ENCODE measurements around the gene B4GALNT1.
"Not testable (repeated sequence)": the region's sequence is repeated elsewhere in the genome, so short reads cannot be mapped to it uniquely, and the experiment has no call there.

B4GALNT1 gene

DNA sequence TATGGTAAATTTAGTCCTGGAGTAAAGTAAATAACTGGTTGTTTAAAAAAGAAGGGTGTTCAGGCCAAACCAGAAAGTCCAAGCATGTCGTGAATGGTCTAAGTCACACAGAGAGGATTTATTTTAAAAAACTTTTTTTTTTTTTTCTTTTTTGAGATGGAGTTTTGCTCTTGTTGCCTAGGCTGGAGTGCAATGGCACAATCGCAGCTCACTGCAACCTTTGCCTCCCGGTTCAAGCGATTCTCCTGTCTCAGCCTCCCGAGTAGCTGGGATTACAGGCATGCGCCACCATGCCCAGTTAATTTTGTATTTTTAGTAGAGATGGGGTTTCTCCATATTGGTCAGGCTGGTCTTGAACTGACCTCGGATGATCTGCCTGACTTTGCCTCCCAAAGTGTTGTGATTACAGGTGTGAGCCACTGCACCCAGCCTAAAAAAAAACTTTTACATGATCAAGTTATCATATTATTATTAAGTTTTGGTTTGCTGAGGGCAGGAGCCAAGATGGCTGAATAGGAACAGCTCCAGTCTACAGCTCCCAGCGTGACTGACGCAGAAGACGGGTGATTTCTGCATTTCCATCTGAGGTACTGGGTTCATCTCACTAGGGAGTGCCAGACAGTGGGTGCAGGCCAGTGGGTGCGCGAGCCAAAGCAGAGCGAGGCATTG, 13.1 kb upstream of the B4GALNT1 start:
- H2AFZ ChIP-seq (ENCODE audit: low read length); H3K4me2 ChIP-seq (ENCODE audit: insufficient read depth, low read length, poor library complexity, severe bottlenecking); H3K27me3 ChIP-seq (ENCODE audit: control insufficient read depth in 3 of 3, insufficient read depth in 3 of 3, low read depth in 1 of 3, low read length in 3 of 3); H3K9ac ChIP-seq (ENCODE audit: low read depth, low read length, poor library complexity); H3K4ac ChIP-seq (ENCODE audit: low read length); H2BK12ac ChIP-seq (ENCODE audit: low read length); H3K23ac ChIP-seq (ENCODE audit: low read depth, low read length, poor library complexity); H3K79me1 ChIP-seq (ENCODE audit: low read depth, low read length); H3K14ac ChIP-seq (ENCODE audit: low read length); H3K9me3 ChIP-seq (replicated peaks in 1 of 2; ENCODE audit: control insufficient read depth in 2 of 2, insufficient read depth in 1 of 2, low read depth in 1 of 2, low read length in 2 of 2); H4K8ac ChIP-seq (ENCODE audit: low read depth, low read length); H2AK5ac ChIP-seq (ENCODE audit: low read depth, low read length); H3K27ac ChIP-seq (replicated peaks; ENCODE audit: low read length); H2BK120ac ChIP-seq (ENCODE audit: low read depth, low read length); H2BK15ac ChIP-seq (ENCODE audit: low read length); H3K4me1 ChIP-seq (ENCODE audit: control insufficient read depth in 2 of 2, insufficient read depth in 1 of 2, low read depth in 1 of 2, low read length in 2 of 2); H3K18ac ChIP-seq (ENCODE audit: low read length); H4K91ac ChIP-seq (ENCODE audit: low read depth, low read length, poor library complexity); H3K36me3 ChIP-seq (replicated peaks in 1 of 2; ENCODE audit: control insufficient read depth in 2 of 2, insufficient read depth in 2 of 2, low read length in 2 of 2); H3K4me3 ChIP-seq (ENCODE audit: low read length in 2 of 2); H2BK5ac ChIP-seq (ENCODE audit: low read length): not testable (repeated sequence)
- peak; percentile 33 for DNase-seq (ENCODE audit: low spot score)
- WGBS, 2 donors (ENCODE audit: extremely low coverage in 2 of 2, insufficient read length in 2 of 2, insufficient replicate concordance in 1 of 2), result no CpG with 5 or more reads among the region's 13 CpGs

- Histone ChIP-seq H3K4me2 (ENCODE audit: insufficient read depth, low read length, poor library complexity, severe bottlenecking) (no peak overlapping the region), H2BK15ac (ENCODE audit: low read length) (no peak overlapping the region), H3K9ac (ENCODE audit: low read depth, low read length, poor library complexity) (no peak overlapping the region), H3K4ac (ENCODE audit: low read length) (no peak overlapping the region), H3K79me1 (ENCODE audit: low read depth, low read length) (no peaks in the 10 kb centered on the region), H3K27ac (replicated peaks; ENCODE audit: low read length) (no peak overlapping the region), H3K4me3 (ENCODE audit: low read length in 2 of 2) (no peak overlapping the region), H2AK5ac (ENCODE audit: low read depth, low read length) (no peak overlapping the region), H2BK12ac (ENCODE audit: low read length) (no peak overlapping the region), H2AFZ (ENCODE audit: low read length) (no peak overlapping the region), H3K23ac (ENCODE audit: low read depth, low read length, poor library complexity) (no peak overlapping the region), H3K4me1 (ENCODE audit: control insufficient read depth in 2 of 2, insufficient read depth in 1 of 2, low read depth in 1 of 2, low read length in 2 of 2) (no peaks in the 10 kb centered on the region), H3K9me3 (replicated peaks in 1 of 2; ENCODE audit: control insufficient read depth in 2 of 2, insufficient read depth in 1 of 2, low read depth in 1 of 2, low read length in 2 of 2) (no peaks in the 10 kb centered on the region), H4K8ac (ENCODE audit: low read depth, low read length) (no peak overlapping the region), H3K27me3 (ENCODE audit: control insufficient read depth in 3 of 3, insufficient read depth in 3 of 3, low read depth in 1 of 3, low read length in 3 of 3) (peaks cover 0 to 18% (median 0%) of the 10 kb centered on the region in 3 experiments), H2BK120ac (ENCODE audit: low read depth, low read length) (no peak overlapping the region), H3K18ac (ENCODE audit: low read length) (no peak overlapping the region), H2BK5ac (ENCODE audit: low read length) (no peak overlapping the region), H4K91ac (ENCODE audit: low read depth, low read length, poor library complexity) (no peak overlapping the region), H3K14ac (ENCODE audit: low read length) (no peak overlapping the region), H3K36me3 (replicated peaks in 1 of 2; ENCODE audit: control insufficient read depth in 2 of 2, insufficient read depth in 2 of 2, low read length in 2 of 2) (no peaks in the 10 kb centered on the region)
- no CpG with 5 or more reads among the region's 5 CpGs for WGBS, 2 donors (ENCODE audit: extremely low coverage in 2 of 2, insufficient read length in 2 of 2, insufficient replicate concordance in 1 of 2)
- DNase-seq (ENCODE audit: low spot score), result no peak
Measured at GRCh38 chr12:57641699-57642442, 8.9 kb upstream of the B4GALNT1 start.

DNA sequence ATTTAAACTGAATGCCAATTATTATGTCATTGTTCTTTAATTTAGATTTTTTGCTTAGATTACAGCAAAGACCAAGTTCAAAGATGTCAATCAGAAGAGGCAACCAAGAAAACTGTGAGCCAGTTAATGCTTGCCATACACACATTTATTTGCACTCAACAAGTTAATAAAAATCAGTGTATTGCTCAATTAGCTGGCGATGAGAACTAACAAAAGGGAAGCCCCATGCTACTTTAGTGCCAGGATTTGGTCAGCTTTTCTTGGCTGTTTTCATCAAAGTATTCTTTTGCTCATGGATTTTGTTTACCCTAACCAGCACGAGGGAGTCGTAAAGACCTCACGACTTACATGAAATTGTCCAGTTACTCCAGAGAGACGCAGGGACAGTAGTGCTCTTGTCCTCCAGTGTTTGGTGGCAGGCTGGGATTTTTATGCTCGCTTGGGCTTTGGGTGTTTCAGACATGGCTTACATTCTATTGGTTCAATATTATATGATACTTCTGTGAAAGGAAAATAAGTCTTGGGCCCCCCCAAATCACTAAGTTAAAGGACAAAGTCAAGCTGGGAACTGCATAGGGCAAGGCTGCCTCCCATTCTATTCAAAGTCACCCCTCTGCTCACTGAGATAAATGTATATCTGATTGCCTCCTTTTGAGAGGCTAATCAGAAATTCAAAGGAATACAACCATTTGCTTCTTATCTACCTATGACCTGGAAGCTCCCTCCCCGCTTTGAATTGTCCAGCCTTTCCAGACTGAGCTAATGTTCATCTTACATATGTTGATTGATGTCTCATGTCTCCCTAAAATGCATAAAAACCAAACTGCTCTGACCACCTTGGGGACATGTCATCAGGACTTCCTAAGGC, 7.4 kb upstream of the B4GALNT1 start:
- no peak overlapping the region for H4K8ac ChIP-seq (ENCODE audit: low read depth, low read length)
- H3K9ac ChIP-seq (ENCODE audit: low read depth, low read length, poor library complexity), result no peak overlapping the region
- DNase-seq (ENCODE audit: low spot score), result no peak
- WGBS, 2 donors (ENCODE audit: extremely low coverage in 2 of 2, insufficient read length in 2 of 2, insufficient replicate concordance in 1 of 2), result no CpG with 5 or more reads among the region's 7 CpGs
- no peak overlapping the region for H4K91ac ChIP-seq (ENCODE audit: low read depth, low read length, poor library complexity)
- H2BK120ac ChIP-seq (ENCODE audit: low read depth, low read length), result no peak overlapping the region
- no peak overlapping the region for H2BK15ac ChIP-seq (ENCODE audit: low read length)
- H3K9me3 ChIP-seq (replicated peaks in 1 of 2; ENCODE audit: control insufficient read depth in 2 of 2, insufficient read depth in 1 of 2, low read depth in 1 of 2, low read length in 2 of 2), result no peaks in the 10 kb centered on the region
- H3K27ac ChIP-seq (replicated peaks; ENCODE audit: low read length), result no peak overlapping the region
- no peak overlapping the region for H2BK5ac ChIP-seq (ENCODE audit: low read length)
- no peak overlapping the region for H3K4ac ChIP-seq (ENCODE audit: low read length)
- no peak overlapping the region for H2AFZ ChIP-seq (ENCODE audit: low read length)
- H2BK12ac ChIP-seq (ENCODE audit: low read length), result no peak overlapping the region
- H2AK5ac ChIP-seq (ENCODE audit: low read depth, low read length), result no peak overlapping the region
- H3K79me1 ChIP-seq (ENCODE audit: low read depth, low read length), result no peaks in the 10 kb centered on the region
- H3K23ac ChIP-seq (ENCODE audit: low read depth, low read length, poor library complexity), result no peak overlapping the region
- no peak overlapping the region for H3K4me3 ChIP-seq (ENCODE audit: low read length in 2 of 2)
- no peak overlapping the region for H3K4me2 ChIP-seq (ENCODE audit: insufficient read depth, low read length, poor library complexity, severe bottlenecking)
- no peak overlapping the region for H3K18ac ChIP-seq (ENCODE audit: low read length)
- no peak overlapping the region for H3K14ac ChIP-seq (ENCODE audit: low read length)
- H3K27me3 ChIP-seq (ENCODE audit: control insufficient read depth in 3 of 3, insufficient read depth in 3 of 3, low read depth in 1 of 3, low read length in 3 of 3), result peaks cover 0 to 18% (median 0%) of the 10 kb centered on the region in 3 experiments
- no peaks in the 10 kb centered on the region for H3K36me3 ChIP-seq (replicated peaks in 1 of 2; ENCODE audit: control insufficient read depth in 2 of 2, insufficient read depth in 2 of 2, low read length in 2 of 2)
- no peaks in the 10 kb centered on the region for H3K4me1 ChIP-seq (ENCODE audit: control insufficient read depth in 2 of 2, insufficient read depth in 1 of 2, low read depth in 1 of 2, low read length in 2 of 2)

GRCh38 chr12:57638096-57638495, 5.1 kb upstream of the B4GALNT1 start:
- H3K4me3 ChIP-seq (ENCODE audit: low read length in 2 of 2), result no peak overlapping the region
- H3K27me3 ChIP-seq (ENCODE audit: control insufficient read depth in 3 of 3, insufficient read depth in 3 of 3, low read depth in 1 of 3, low read length in 3 of 3), result peaks cover 0 to 22% (median 5%) of the 10 kb centered on the region in 3 experiments
- H2BK12ac ChIP-seq (ENCODE audit: low read length), result no peak overlapping the region
- H3K23ac ChIP-seq (ENCODE audit: low read depth, low read length, poor library complexity), result no peak overlapping the region
- no CpG with 5 or more reads among the region's 3 CpGs for WGBS, 2 donors (ENCODE audit: extremely low coverage in 2 of 2, insufficient read length in 2 of 2, insufficient replicate concordance in 1 of 2)
- H3K27ac ChIP-seq (replicated peaks; ENCODE audit: low read length), result no peak overlapping the region
- no peak overlapping the region for H2AK5ac ChIP-seq (ENCODE audit: low read depth, low read length)
- no peaks in the 10 kb centered on the region for H3K9me3 ChIP-seq (replicated peaks in 1 of 2; ENCODE audit: control insufficient read depth in 2 of 2, insufficient read depth in 1 of 2, low read depth in 1 of 2, low read length in 2 of 2)
- no peak overlapping the region for H3K14ac ChIP-seq (ENCODE audit: low read length)
- no peak overlapping the region for H2BK15ac ChIP-seq (ENCODE audit: low read length)
- no peak overlapping the region for H3K4me2 ChIP-seq (ENCODE audit: insufficient read depth, low read length, poor library complexity, severe bottlenecking)
- H3K18ac ChIP-seq (ENCODE audit: low read length), result no peak overlapping the region
- H4K8ac ChIP-seq (ENCODE audit: low read depth, low read length), result no peak overlapping the region
- H2BK5ac ChIP-seq (ENCODE audit: low read length), result no peak overlapping the region
- no peak overlapping the region for H3K9ac ChIP-seq (ENCODE audit: low read depth, low read length, poor library complexity)
- H3K79me1 ChIP-seq (ENCODE audit: low read depth, low read length), result no peaks in the 10 kb centered on the region
- no peak overlapping the region for H2AFZ ChIP-seq (ENCODE audit: low read length)
- no peak overlapping the region for H2BK120ac ChIP-seq (ENCODE audit: low read depth, low read length)
- H4K91ac ChIP-seq (ENCODE audit: low read depth, low read length, poor library complexity), result no peak overlapping the region
- H3K36me3 ChIP-seq (replicated peaks in 1 of 2; ENCODE audit: control insufficient read depth in 2 of 2, insufficient read depth in 2 of 2, low read length in 2 of 2), result no peaks in the 10 kb centered on the region
- DNase-seq (ENCODE audit: low spot score), result no peak
- H3K4me1 ChIP-seq (ENCODE audit: control insufficient read depth in 2 of 2, insufficient read depth in 1 of 2, low read depth in 1 of 2, low read length in 2 of 2), result peaks cover 2% of the 10 kb centered on the region in 2 donors
- H3K4ac ChIP-seq (ENCODE audit: low read length), result no peak overlapping the region

Measured in neuronal stem cell (in vitro differentiated cells).